ENCODE data around the gene MEF2C. TPM values are rescaled to one million over a fixed set of nuclear protein-coding genes. Genes with fewer than 3 reads are reported as not detected.

The MEF2C gene
- total and polyA plus RNA-seq, 2 experiments from 2014 or later: 0.97 to 1.6 TPM

GRCh38 chr5:88713818-88714217 lies 169.2 kb downstream of the MEF2C start:
- H3K27ac Mint-ChIP-seq: no peak overlapping the region
- no peak overlapping the region for H3K4me3 Mint-ChIP-seq
- Histone ChIP-seq H3K36me3 (ENCODE audit: insufficient read depth) (no peaks in the 10 kb centered on the region), H3F3A (replicated peaks; ENCODE audit: low read depth) (no peaks in the 10 kb centered on the region), H3K4me2 (no peak overlapping the region), H3K4me3 (no peak overlapping the region), H3K79me2 (replicated peaks; ENCODE audit: insufficient read depth) (no peaks in the 10 kb centered on the region), H3K4me1 (ENCODE audit: insufficient read depth) (peaks cover 8% of the 10 kb centered on the region), H3K9me2 (ENCODE audit: insufficient read depth) (no peaks in the 10 kb centered on the region), H3K27ac (ENCODE audit: low read depth) (no peak overlapping the region), H4K20me1 (replicated peaks; ENCODE audit: insufficient read depth) (no peaks in the 10 kb centered on the region), H2AFZ (no peak overlapping the region), H3K27me3 (ENCODE audit: insufficient read depth) (no peaks in the 10 kb centered on the region)
- TF ChIP-seq CTCF (conservative IDR thresholded peaks at IDR 0.05; ENCODE audit: low read depth in 2 of 2) (no peak), ETS1 (IDR thresholded peaks at IDR 0.05) (no peak), EZH2 (IDR thresholded peaks at IDR 0.05; ENCODE audit: low read depth, unreplicated experiment) (no peak), STAT1 (IDR thresholded peaks at IDR 0.05; ENCODE audit: unreplicated experiment) (no peak), NANOG (IDR thresholded peaks at IDR 0.05; ENCODE audit: borderline replicate concordance) (no peak), EZH2phosphoT487 (IDR thresholded peaks at IDR 0.05; ENCODE audit: unreplicated experiment) (no peak), CREB1 (CRISPR knock-in tag; IDR thresholded peaks at IDR 0.05; ENCODE audit: low read depth) (no peak), ZNF114 (CRISPR knock-in tag; IDR thresholded peaks at IDR 0.05) (no peak), ZNF462 (CRISPR knock-in tag; IDR thresholded peaks at IDR 0.05) (no peak), REST (IDR thresholded peaks at IDR 0.05; ENCODE audit: unreplicated experiment) (no peak), JUNB (IDR thresholded peaks at IDR 0.05; ENCODE audit: unreplicated experiment) (no peak), ZNF331 (CRISPR knock-in tag; IDR thresholded peaks at IDR 0.05; ENCODE audit: low read depth) (no peak), POLR2AphosphoS5 (IDR thresholded peaks at IDR 0.05; ENCODE audit: low read depth) (no peak)
- ATAC-seq (no peak), DNase-seq (ENCODE audit: low spot score) (no peak)
- peaks cover 3% of the 10 kb centered on the region for H3K27me3 Mint-ChIP-seq (ENCODE audit: insufficient read depth, low read depth, poor library complexity)
- no peaks in the 10 kb centered on the region for H3K36me3 Mint-ChIP-seq (ENCODE audit: low read depth)
- H3K9me3 Mint-ChIP-seq: no peaks in the 10 kb centered on the region
- peaks cover 7% of the 10 kb centered on the region for H3K4me1 Mint-ChIP-seq
